Thymus (tissue), 11 donors: ENCODE measurements around the gene PRKCA. TPM values are rescaled to one million over a fixed set of nuclear protein-coding genes. Genes with fewer than 3 reads are reported as not detected.

ENCODE experiments used
- DNase-seq, 9 donors: peaks; one replicate each; pipeline ENCODE4 v3.0.0-alpha.2; 2013; ENCODE audit warnings: low spot score in 9 of 9, low read depth in 6 of 9, missing footprints in 1 of 9
- H3K27ac ChIP-seq, 2 donors: one replicate each; pipeline ENCODE4 v1.5.1; 2013; ENCODE audit warnings: control low read depth in 1 of 2, low read depth in 1 of 2, low read length in 1 of 2, mild to moderate bottlenecking in 1 of 2, moderate library complexity in 1 of 2
- H3K27me3 ChIP-seq, 2 donors: one replicate each; pipeline ENCODE4 v1.5.1; 2013; ENCODE audit warnings: low read length in 1 of 2; ENCODE audit not compliant: control insufficient read depth in 2 of 2, insufficient read depth in 1 of 2
- H3K36me3 ChIP-seq, 2 donors: one replicate each; pipeline ENCODE4 v1.5.1; 2013; ENCODE audit warnings: low read length in 1 of 2, mild to moderate bottlenecking in 1 of 2, moderate library complexity in 1 of 2; ENCODE audit not compliant: control insufficient read depth in 2 of 2, insufficient read depth in 2 of 2
- H3K4me1 ChIP-seq, 2 donors: one replicate each; pipeline ENCODE4 v1.5.1; 2013; ENCODE audit warnings: low read length in 2 of 2; ENCODE audit not compliant: control insufficient read depth in 2 of 2, insufficient read depth in 2 of 2
- H3K4me3 ChIP-seq, 2 donors: one replicate each; pipeline ENCODE4 v1.5.1; 2013; ENCODE audit warnings: low read length in 2 of 2, control low read depth in 1 of 2, mild to moderate bottlenecking in 1 of 2
- H3K9me3 ChIP-seq, 2 donors: one replicate each; pipeline ENCODE4 v1.5.1; 2013; ENCODE audit warnings: low read length in 1 of 2, mild to moderate bottlenecking in 1 of 2; ENCODE audit not compliant: control insufficient read depth in 2 of 2, insufficient read depth in 1 of 2
- WGBS: extraction: QIAGEN DNeasy Blood & Tissue Kit; methylation state at CpG from one replicate; pipeline ENCODE4 v1.1.7; 2013; 5-methylcytosine and 5-hydroxymethylcytosine counted together
- polyA plus RNA-seq: library from polyadenylated mRNA; stranded (reverse); fragments of 200-250 nt; gene quantifications from one replicate; pipeline ENCODE4 v1.2.3, GENCODE V29; 2013
- total RNA-seq: library from RNA; stranded (reverse); fragments of 120-200 nt; gene quantifications from one replicate; pipeline ENCODE4 v1.2.4, GENCODE V29; 2013
- donor health status: healthy.

PRKCA gene
- total and polyA plus RNA-seq, 2 donors, result 2.7 to 3.2 TPM

- no peaks in the 10 kb centered on the region for H3K36me3 ChIP-seq
- DNase-seq, result no peak
- no peak overlapping the region for H3K4me3 ChIP-seq
- WGBS, result 84% methylated on average over 11 of the region's 11 CpGs
- H3K27me3 ChIP-seq, result peaks cover 16 to 55% of the 10 kb centered on the region in 2 donors
- H3K4me1 ChIP-seq, result no peaks in the 10 kb centered on the region
- no peak overlapping the region for H3K27ac ChIP-seq
- H3K9me3 ChIP-seq, result no peaks in the 10 kb centered on the region
Measured at GRCh38 chr17:66837885-66838665, 535.7 kb downstream of the PRKCA start.

DNA sequence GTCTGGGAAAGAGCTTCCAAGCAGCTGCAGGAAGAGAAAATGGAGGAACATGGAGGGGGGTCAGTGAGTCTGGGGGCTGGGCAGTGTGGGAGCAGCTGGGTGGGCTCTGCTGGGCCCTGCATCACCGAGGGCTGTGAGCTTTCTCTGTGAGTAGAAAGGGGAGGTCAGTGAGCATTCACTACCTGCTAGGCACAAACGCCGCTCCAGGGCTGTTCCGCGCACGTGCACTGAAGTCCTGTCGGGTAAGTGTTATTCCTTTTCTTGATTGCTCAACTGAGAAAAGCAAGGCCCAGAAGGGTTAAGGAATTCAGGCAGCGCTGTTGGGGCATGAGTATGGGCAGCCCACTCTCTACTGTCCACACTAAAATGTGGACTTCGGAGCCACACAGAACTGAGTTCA is 537.2 kb downstream of the PRKCA start:
- H3K27me3 ChIP-seq, result peaks cover 10 to 39% of the 10 kb centered on the region in 2 donors
- H3K4me3 ChIP-seq, result no peak overlapping the region
- H3K36me3 ChIP-seq, result no peaks in the 10 kb centered on the region
- H3K9me3 ChIP-seq, result no peaks in the 10 kb centered on the region
- H3K4me1 ChIP-seq, result no peaks in the 10 kb centered on the region
- 94% methylated on average over 9 of the region's 9 CpGs for WGBS
- H3K27ac ChIP-seq, result no peak overlapping the region
- DNase-seq, result no peak

DNA sequence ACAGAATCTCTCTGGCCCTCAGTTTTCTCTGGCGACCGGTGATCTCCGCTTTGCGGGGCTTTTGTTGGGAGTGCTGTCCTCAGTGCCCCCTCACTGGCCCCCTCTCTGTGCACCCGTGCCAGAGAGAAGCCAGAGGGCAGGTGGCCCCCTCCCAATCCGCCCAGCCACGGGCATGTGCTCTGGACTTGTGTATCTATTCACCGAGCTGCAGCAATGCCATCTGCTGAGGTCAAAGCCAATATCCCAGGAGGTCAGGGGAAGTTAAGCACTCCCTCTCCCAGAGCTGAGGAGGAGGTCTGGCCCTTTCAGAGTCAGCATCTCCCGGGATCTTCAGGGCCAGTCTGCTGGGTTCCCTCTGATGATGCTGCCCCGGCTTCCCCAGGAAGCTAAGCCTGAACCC is 537.6 kb downstream of the PRKCA start:
- WGBS, result 89% methylated on average over 10 of the region's 10 CpGs
- DNase-seq, result no peak
- no peaks in the 10 kb centered on the region for H3K9me3 ChIP-seq
- no peaks in the 10 kb centered on the region for H3K4me1 ChIP-seq
- no peaks in the 10 kb centered on the region for H3K36me3 ChIP-seq
- H3K4me3 ChIP-seq, result no peak overlapping the region
- H3K27me3 ChIP-seq, result peaks cover 7 to 35% of the 10 kb centered on the region in 2 donors
- no peak overlapping the region for H3K27ac ChIP-seq

DNA sequence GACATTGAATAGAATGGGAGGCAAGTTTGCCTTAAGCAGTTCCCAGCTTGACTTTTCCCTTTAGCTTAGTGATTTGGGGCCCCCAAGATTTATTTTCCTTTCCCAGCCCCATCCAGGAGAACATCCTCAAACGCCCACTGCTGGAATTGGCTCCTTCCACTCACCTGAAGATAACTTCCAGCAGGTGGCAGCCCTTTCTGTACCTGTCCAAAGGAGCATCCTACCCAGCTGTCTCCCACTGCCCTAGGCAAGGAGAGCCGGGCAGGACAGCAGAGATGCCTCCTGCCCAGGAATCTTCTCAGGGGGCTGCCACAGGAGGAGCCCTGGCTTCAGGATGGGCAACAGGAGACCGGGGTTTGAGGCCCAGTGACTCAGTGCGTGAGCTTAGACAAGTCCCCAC is 538.9 kb downstream of the PRKCA start:
- H3K27me3 ChIP-seq, result peaks cover 0 to 23% of the 10 kb centered on the region in 2 donors
- WGBS, result 81% methylated on average over 4 of the region's 4 CpGs
- H3K27ac ChIP-seq, result no peak overlapping the region
- H3K4me3 ChIP-seq, result no peak overlapping the region
- H3K9me3 ChIP-seq, result no peaks in the 10 kb centered on the region
- no peaks in the 10 kb centered on the region for H3K4me1 ChIP-seq
- DNase-seq, result no peak
- no peaks in the 10 kb centered on the region for H3K36me3 ChIP-seq

DNA sequence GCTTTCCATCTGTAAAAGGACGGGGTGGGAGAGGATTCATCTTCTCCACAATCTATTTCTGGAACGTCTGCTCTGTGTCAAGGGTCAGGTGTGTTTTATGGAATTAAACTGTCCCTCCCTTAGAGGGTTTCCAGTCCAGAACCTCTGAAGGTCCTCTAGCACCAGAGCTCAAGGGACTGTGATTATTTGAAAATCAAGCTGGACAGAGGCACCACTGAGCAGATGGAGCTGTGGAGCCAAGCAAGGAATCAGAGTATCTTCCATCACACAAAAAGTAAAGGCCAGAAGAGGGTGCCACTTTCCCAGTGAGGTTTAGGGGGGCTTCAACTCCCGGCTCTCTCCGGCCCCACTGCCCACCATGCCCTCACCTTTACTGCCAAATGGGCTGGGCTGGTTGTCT is 539.3 kb downstream of the PRKCA start:
- Histone ChIP-seq H3K36me3 (no peaks in the 10 kb centered on the region), H3K4me3 (no peak overlapping the region), H3K27ac (no peak overlapping the region), H3K4me1 (no peaks in the 10 kb centered on the region), H3K27me3 (peaks cover 0 to 18% of the 10 kb centered on the region in 2 donors), H3K9me3 (no peaks in the 10 kb centered on the region)
- DNase-seq, result no peak
- 79% methylated on average over 3 of the region's 4 CpGs for WGBS

DNA sequence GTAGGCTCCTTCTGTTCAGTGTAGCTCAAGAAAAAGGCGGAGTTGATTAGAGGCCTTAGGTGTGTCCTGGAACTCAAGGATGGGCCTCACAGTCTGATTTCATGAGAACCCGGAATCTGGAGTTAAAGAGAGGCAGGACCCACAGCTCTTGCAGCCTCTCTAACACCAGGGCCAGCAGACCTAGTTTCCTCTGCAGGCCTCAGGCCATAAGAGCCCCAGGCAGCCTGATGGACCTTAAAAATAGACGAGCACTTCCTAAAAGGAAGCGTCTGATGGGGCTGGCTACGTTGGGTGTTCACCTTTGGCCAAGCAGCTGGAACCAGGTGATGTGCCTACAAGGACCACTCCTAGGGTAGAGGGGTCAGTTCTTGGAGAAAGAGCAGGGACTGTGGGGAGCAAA is 540.1 kb downstream of the PRKCA start:
- peaks cover 0 to 11% of the 10 kb centered on the region in 2 donors for H3K27me3 ChIP-seq
- H3K27ac ChIP-seq, result no peak overlapping the region
- H3K9me3 ChIP-seq, result peaks cover 0 to under 1% of the 10 kb centered on the region in 2 donors
- no peaks in the 10 kb centered on the region for H3K4me1 ChIP-seq
- no peak overlapping the region for H3K4me3 ChIP-seq
- no peak for DNase-seq
- H3K36me3 ChIP-seq, result no peaks in the 10 kb centered on the region
- 66% methylated on average over 5 of the region's 5 CpGs for WGBS

DNA sequence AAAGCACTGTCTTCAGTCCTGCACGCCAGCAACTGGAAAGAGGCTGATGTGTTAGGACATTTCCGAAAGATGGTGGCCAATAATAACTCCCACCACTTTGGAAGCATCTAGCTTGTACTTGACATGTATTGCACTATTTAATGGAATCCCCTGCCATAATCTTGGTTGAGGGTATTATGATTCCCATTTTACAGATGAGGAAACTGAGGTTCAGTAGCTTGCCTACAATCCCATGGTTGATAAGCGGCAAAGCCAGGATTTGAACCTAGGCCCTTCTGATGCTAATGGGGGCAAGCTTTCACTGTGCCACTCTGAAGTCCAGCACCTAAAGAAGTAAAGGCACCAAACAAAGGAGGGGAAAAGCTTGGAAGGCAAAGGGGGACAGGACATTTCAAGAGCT is 540.5 kb downstream of the PRKCA start:
- H3K27ac ChIP-seq, result no peak overlapping the region
- H3K27me3 ChIP-seq, result peaks cover 0 to 7% of the 10 kb centered on the region in 2 donors
- WGBS, result 98% methylated on average over 3 of the region's 3 CpGs
- no peak for DNase-seq
- H3K4me3 ChIP-seq, result no peak overlapping the region
- no peaks in the 10 kb centered on the region for H3K4me1 ChIP-seq
- no peaks in the 10 kb centered on the region for H3K36me3 ChIP-seq
- peaks cover 0 to 4% of the 10 kb centered on the region in 2 donors for H3K9me3 ChIP-seq

DNA sequence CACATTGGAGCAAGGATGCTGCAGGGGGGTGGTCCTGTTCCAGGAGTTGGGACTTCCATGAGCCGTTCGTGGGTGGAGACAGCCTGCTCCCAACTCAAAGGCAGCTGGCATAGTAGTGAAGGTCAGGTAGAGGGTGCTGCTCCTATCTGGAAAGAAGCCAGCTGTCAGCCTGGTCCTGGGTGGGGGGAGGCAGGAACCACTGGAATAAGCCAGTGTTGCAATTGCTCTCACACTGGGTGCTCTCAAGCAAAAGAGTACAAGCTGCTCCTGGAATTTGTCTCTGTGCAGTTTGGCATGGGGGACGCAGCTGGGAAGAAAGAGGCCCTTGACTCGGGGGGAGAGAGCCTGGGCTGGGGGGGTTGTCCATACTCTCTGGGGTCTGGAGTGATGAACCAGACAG is 541.2 kb downstream of the PRKCA start:
- H3K9me3 ChIP-seq, result peaks cover 0 to 4% of the 10 kb centered on the region in 2 donors
- no peaks in the 10 kb centered on the region for H3K4me1 ChIP-seq
- 92% methylated on average over 4 of the region's 4 CpGs for WGBS
- H3K4me3 ChIP-seq, result no peak overlapping the region
- H3K27me3 ChIP-seq, result peaks cover 0 to 5% of the 10 kb centered on the region in 2 donors
- no peak overlapping the region for H3K27ac ChIP-seq
- DNase-seq, result no peak
- no peaks in the 10 kb centered on the region for H3K36me3 ChIP-seq

GRCh38 chr17:66847704-66848103 is 545.3 kb downstream of the PRKCA start:
- 89% methylated on average over 3 of the region's 3 CpGs for WGBS
- H3K27me3 ChIP-seq, result peaks cover 0 to 6% of the 10 kb centered on the region in 2 donors
- H3K36me3 ChIP-seq, result no peaks in the 10 kb centered on the region
- H3K4me1 ChIP-seq, result no peaks in the 10 kb centered on the region
- DNase-seq, result no peak
- peaks cover 0 to 4% of the 10 kb centered on the region in 2 donors for H3K9me3 ChIP-seq
- H3K4me3 ChIP-seq, result no peak overlapping the region
- H3K27ac ChIP-seq, result no peak overlapping the region
